NCI-H526 (cell line): Measurements from ENCODE around the gene NEXN.

Source experiments
- DNase-seq, 2 experiments: peaks; one replicate each; lab custom pipeline; 2025; lab: John Stamatoyannopoulos, UW

NEXN gene

GRCh38 chr1:77888081-77888780 lies at the start of gene NEXN:
NEXN (plus strand) TSS chr1:77888624; CDS start chr1:77916107, 27,483 bp downstream.
- DNase-seq = peak; percentile 73 to 79

- no peak for DNase-seq
Measured at GRCh38 chr1:77841574-77841973, 46.9 kb upstream of the NEXN start.

GRCh38 chr1:77845951-77846350 lies 42.5 kb upstream of the NEXN start:
- DNase-seq = no peak

GRCh38 chr1:77846966-77847365 lies 41.5 kb upstream of the NEXN start:
- no peak for DNase-seq

- no peak for DNase-seq
Measured at GRCh38 chr1:77847621-77848080, 40.8 kb upstream of the NEXN start.

GRCh38 chr1:77850082-77850481 lies 38.3 kb upstream of the NEXN start:
- DNase-seq = no peak

- DNase-seq = no peak
Measured at GRCh38 chr1:77857552-77857951, 30.9 kb upstream of the NEXN start.

- DNase-seq = no peak
Measured at GRCh38 chr1:77858725-77859124, 29.7 kb upstream of the NEXN start.

- no peak for DNase-seq
Measured at GRCh38 chr1:77859248-77859647, 29.2 kb upstream of the NEXN start.

- DNase-seq = no peak
Measured at GRCh38 chr1:77866296-77866695, 22.1 kb upstream of the NEXN start.

GRCh38 chr1:77872645-77873044 lies 15.8 kb upstream of the NEXN start:
- no peak for DNase-seq

- no peak for DNase-seq
Measured at GRCh38 chr1:77873461-77873860, 15.0 kb upstream of the NEXN start.

GRCh38 chr1:77874804-77875445 lies 13.5 kb upstream of the NEXN start:
- no peak for DNase-seq

GRCh38 chr1:77876884-77877283 lies 11.5 kb upstream of the NEXN start:
- no peak for DNase-seq

GRCh38 chr1:77881061-77881460 lies 7.4 kb upstream of the NEXN start:
- no peak for DNase-seq

GRCh38 chr1:77882411-77882810 lies 6.0 kb upstream of the NEXN start:
- DNase-seq = no peak

- DNase-seq = peak; percentile 73 to 79
Measured at GRCh38 chr1:77888781-77889642, 588 bp downstream of the NEXN start.

GRCh38 chr1:77889671-77890070 lies 1.2 kb downstream of the NEXN start:
- peak in 1 of 2 experiments; percentile 40 for DNase-seq

GRCh38 chr1:77891200-77891599 lies 2.8 kb downstream of the NEXN start:
- no peak for DNase-seq

GRCh38 chr1:77899647-77900320 lies 11.4 kb downstream of the NEXN start:
- DNase-seq = no peak

GRCh38 chr1:77900687-77901293 lies 12.4 kb downstream of the NEXN start:
- peak; percentile 59 to 67 for DNase-seq

- DNase-seq = no peak
Measured at GRCh38 chr1:77905603-77906002, 17.2 kb downstream of the NEXN start.
